Measurements from ENCODE around the gene EBF3. TPM values are rescaled to one million over a fixed set of nuclear protein-coding genes. Genes with fewer than 3 reads are reported as not detected.

EBF3 gene
- total RNA-seq, 1 experiment from 2014 or later = 0.12 TPM

- Histone ChIP-seq H3K27ac (ENCODE audit: low read depth, low read length) (no peak overlapping the region), H3K27me3 (ENCODE audit: insufficient read depth, low read length) (no peaks in the 10 kb centered on the region), H3K9me3 (ENCODE audit: control insufficient read depth in 1 of 2, insufficient read depth in 1 of 2, low read depth in 1 of 2, low read length in 2 of 2) (no peaks in the 10 kb centered on the region), H3K9me2 (ENCODE audit: insufficient read depth) (no peaks in the 10 kb centered on the region), H2AFZ (ENCODE audit: low read depth, low read length, poor library complexity, severe bottlenecking) (no peak overlapping the region), H3K4me1 (ENCODE audit: control insufficient read depth in 1 of 2, insufficient read depth in 2 of 2, low read length in 2 of 2) (no peaks in the 10 kb centered on the region), H4K20me1 (ENCODE audit: insufficient read depth) (no peaks in the 10 kb centered on the region), H3K4me3 (replicated peaks in 1 of 2; ENCODE audit: low read depth in 1 of 2, low read length in 2 of 2) (no peak overlapping the region), H3K4me2 (ENCODE audit: low read length) (no peak overlapping the region), H3K36me3 (ENCODE audit: control insufficient read depth in 1 of 2, insufficient read depth in 2 of 2, low read length in 2 of 2) (no peaks in the 10 kb centered on the region), H3K79me2 (ENCODE audit: insufficient read depth, low read length) (no peaks in the 10 kb centered on the region), H3K9ac (ENCODE audit: low read length) (no peak overlapping the region)
- DNase-seq (ENCODE audit: low read depth, low spot score) (no peak), ATAC-seq (no peak)
- intact Hi-C loops (cut with micrococcal nuclease) = no loop called here
- POLR2A ChIA-PET = no interaction called here
- CTCF ChIA-PET = no interaction called here
- BruUV-seq (replicated peaks) = no TSS peak
- TF ChIP-seq, protein P1, sequence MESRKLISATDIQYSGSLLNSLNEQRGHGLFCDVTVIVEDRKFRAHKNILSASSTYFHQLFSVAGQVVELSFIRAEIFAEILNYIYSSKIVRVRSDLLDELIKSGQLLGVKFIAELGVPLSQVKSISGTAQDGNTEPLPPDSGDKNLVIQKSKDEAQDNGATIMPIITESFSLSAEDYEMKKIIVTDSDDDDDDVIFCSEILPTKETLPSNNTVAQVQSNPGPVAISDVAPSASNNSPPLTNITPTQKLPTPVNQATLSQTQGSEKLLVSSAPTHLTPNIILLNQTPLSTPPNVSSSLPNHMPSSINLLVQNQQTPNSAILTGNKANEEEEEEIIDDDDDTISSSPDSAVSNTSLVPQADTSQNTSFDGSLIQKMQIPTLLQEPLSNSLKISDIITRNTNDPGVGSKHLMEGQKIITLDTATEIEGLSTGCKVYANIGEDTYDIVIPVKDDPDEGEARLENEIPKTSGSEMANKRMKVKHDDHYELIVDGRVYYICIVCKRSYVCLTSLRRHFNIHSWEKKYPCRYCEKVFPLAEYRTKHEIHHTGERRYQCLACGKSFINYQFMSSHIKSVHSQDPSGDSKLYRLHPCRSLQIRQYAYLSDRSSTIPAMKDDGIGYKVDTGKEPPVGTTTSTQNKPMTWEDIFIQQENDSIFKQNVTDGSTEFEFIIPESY (IDR thresholded peaks at IDR 0.05; ENCODE audit: extremely low read depth, insufficient replicate concordance, low read length) = no peak
- TF ChIP-seq RAD21 (IDR thresholded peaks at IDR 0.05; ENCODE audit: low read depth) = no peak
- TF ChIP-seq, protein P2, sequence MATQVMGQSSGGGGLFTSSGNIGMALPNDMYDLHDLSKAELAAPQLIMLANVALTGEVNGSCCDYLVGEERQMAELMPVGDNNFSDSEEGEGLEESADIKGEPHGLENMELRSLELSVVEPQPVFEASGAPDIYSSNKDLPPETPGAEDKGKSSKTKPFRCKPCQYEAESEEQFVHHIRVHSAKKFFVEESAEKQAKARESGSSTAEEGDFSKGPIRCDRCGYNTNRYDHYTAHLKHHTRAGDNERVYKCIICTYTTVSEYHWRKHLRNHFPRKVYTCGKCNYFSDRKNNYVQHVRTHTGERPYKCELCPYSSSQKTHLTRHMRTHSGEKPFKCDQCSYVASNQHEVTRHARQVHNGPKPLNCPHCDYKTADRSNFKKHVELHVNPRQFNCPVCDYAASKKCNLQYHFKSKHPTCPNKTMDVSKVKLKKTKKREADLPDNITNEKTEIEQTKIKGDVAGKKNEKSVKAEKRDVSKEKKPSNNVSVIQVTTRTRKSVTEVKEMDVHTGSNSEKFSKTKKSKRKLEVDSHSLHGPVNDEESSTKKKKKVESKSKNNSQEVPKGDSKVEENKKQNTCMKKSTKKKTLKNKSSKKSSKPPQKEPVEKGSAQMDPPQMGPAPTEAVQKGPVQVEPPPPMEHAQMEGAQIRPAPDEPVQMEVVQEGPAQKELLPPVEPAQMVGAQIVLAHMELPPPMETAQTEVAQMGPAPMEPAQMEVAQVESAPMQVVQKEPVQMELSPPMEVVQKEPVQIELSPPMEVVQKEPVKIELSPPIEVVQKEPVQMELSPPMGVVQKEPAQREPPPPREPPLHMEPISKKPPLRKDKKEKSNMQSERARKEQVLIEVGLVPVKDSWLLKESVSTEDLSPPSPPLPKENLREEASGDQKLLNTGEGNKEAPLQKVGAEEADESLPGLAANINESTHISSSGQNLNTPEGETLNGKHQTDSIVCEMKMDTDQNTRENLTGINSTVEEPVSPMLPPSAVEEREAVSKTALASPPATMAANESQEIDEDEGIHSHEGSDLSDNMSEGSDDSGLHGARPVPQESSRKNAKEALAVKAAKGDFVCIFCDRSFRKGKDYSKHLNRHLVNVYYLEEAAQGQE (IDR thresholded peaks at IDR 0.05; ENCODE audit: low read depth) = no peak
- no peak for TF ChIP-seq POLR2A (IDR thresholded peaks at IDR 0.05; ENCODE audit: borderline replicate concordance, extremely low read depth, insufficient read depth, insufficient read length)
- no peak for TF ChIP-seq ZFX (IDR thresholded peaks at IDR 0.05)
- no peak for TF ChIP-seq ZNF274 (IDR thresholded peaks at IDR 0.05; ENCODE audit: low read depth, low read length)
- TF ChIP-seq, protein P3, sequence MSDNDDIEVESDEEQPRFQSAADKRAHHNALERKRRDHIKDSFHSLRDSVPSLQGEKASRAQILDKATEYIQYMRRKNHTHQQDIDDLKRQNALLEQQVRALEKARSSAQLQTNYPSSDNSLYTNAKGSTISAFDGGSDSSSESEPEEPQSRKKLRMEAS (IDR thresholded peaks at IDR 0.05) = no peak
- TF ChIP-seq EZH2phosphoT487 (IDR thresholded peaks at IDR 0.05; ENCODE audit: borderline replicate concordance) = no peak
- TF ChIP-seq, protein P4, sequence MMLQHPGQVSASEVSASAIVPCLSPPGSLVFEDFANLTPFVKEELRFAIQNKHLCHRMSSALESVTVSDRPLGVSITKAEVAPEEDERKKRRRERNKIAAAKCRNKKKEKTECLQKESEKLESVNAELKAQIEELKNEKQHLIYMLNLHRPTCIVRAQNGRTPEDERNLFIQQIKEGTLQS (IDR thresholded peaks at IDR 0.05) = no peak
- TF ChIP-seq SP1 (IDR thresholded peaks at IDR 0.05; ENCODE audit: low read depth) = no peak
- no peak for TF ChIP-seq JUND (IDR thresholded peaks at IDR 0.05)
- TF ChIP-seq TCF7L2 (IDR thresholded peaks at IDR 0.05; ENCODE audit: borderline replicate concordance, extremely low read depth, insufficient read depth, insufficient read length) = no peak
- no peak for TF ChIP-seq EZH2 (IDR thresholded peaks at IDR 0.05)
- TF ChIP-seq ELF1 (IDR thresholded peaks at IDR 0.05; ENCODE audit: borderline replicate concordance, low read depth) = no peak
- TF ChIP-seq CEBPB (IDR thresholded peaks at IDR 0.05; ENCODE audit: low read depth) = no peak
- no peak for TF ChIP-seq FOSL1 (IDR thresholded peaks at IDR 0.05; ENCODE audit: low read depth)
- RAD21 ChIA-PET (ENCODE audit: low non-redundant PET in 1 of 2, low total read pairs in 2 of 2, uncharacterized antibody in 2 of 2, unreplicated experiment in 2 of 2) = no interaction called here
Observed at GRCh38 chr10:129927351-129928120, 36.5 kb downstream of the EBF3 start.

Data from HCT116 (cell line).